Neural cell (in vitro differentiated cells): ENCODE results near the gene LIMS1. TPM values are rescaled to one million over a fixed set of nuclear protein-coding genes. Genes with fewer than 3 reads are reported as not detected.

Experiments used
- H2AFZ ChIP-seq: fragments of 200-600, 300-800 bp; sonication (generic), shearing (Covaris generic); 2 replicates; pipeline ENCODE4 v1.6.0; 2014; ENCODE audit warnings: low read depth, mild to moderate bottlenecking, antibody characterized with exemption, low read length, moderate library complexity
- H3F3A ChIP-seq: fragments of 200-600 bp; shearing (Covaris generic); 2 replicates; pipeline ENCODE4 v1.6.1; 2016; ENCODE audit warnings: mild to moderate bottlenecking, moderate library complexity, mixed read lengths, antibody characterized with exemption, low read length; ENCODE audit not compliant: insufficient read depth, poor library complexity, severe bottlenecking
- H3K27ac ChIP-seq: fragments of 200-600, 300-800 bp; sonication (generic), shearing (Covaris generic); 2 replicates; pipeline ENCODE4 v1.5.1; 2014; ENCODE audit warnings: mild to moderate bottlenecking, low read length, moderate library complexity
- H3K27me3 ChIP-seq: fragments of 300-800, 200-600 bp; sonication (generic), shearing (Covaris generic); 2 replicates; pipeline ENCODE4 v1.6.0; 2014; ENCODE audit warnings: mild to moderate bottlenecking, low read depth, low read length, moderate library complexity; ENCODE audit not compliant: insufficient read depth
- H3K36me3 ChIP-seq: fragments of 300-800, 200-600 bp; sonication (generic), shearing (Covaris generic); 2 replicates; pipeline ENCODE4 v1.5.1; 2014; ENCODE audit warnings: mild to moderate bottlenecking, antibody characterized with exemption, low read length, moderate library complexity; ENCODE audit not compliant: insufficient read depth
- H3K4me2 ChIP-seq: fragments of 300-800, 200-600 bp; sonication (generic), shearing (Covaris generic); 2 replicates; pipeline ENCODE4 v1.6.0; 2014; ENCODE audit warnings: mild to moderate bottlenecking, low read length
- H3K4me3 ChIP-seq: fragments of 300-800, 200-600 bp; sonication (generic), shearing (Covaris generic); 2 replicates; pipeline ENCODE4 v1.5.1; 2014; ENCODE audit warnings: mild to moderate bottlenecking, low read length, moderate library complexity
- H3K79me2 ChIP-seq: fragments of 200-600 bp; shearing (Covaris generic); replicated peaks from 2 replicates; pipeline ENCODE4 v1.6.0; 2014; ENCODE audit warnings: mild to moderate bottlenecking, low read length, moderate library complexity; ENCODE audit not compliant: insufficient read depth
- H3K9ac ChIP-seq: fragments of 300-800, 200-600 bp; sonication (generic), shearing (Covaris generic); 2 replicates; pipeline ENCODE4 v1.6.1; 2016; ENCODE audit warnings: mild to moderate bottlenecking, low read length, mixed read lengths
- H3K9me2 ChIP-seq: fragments of 200-600 bp; shearing (Covaris generic); 2 replicates; pipeline ENCODE4 v1.6.1; 2016; ENCODE audit warnings: mild to moderate bottlenecking, low read length, mixed read lengths; ENCODE audit not compliant: insufficient read depth
- H3K9me3 ChIP-seq: fragments of 200-600, 300-800 bp; sonication (generic), shearing (Covaris generic); 2 replicates; pipeline ENCODE4 v1.6.1; 2016; ENCODE audit warnings: mild to moderate bottlenecking, mixed run types, low read length, moderate library complexity, mixed read lengths
- H4K20me1 ChIP-seq: fragments of 200-600 bp; shearing (Covaris generic); 2 replicates; pipeline ENCODE4 v1.6.1; 2016; ENCODE audit warnings: mild to moderate bottlenecking, mixed run types; ENCODE audit not compliant: insufficient read depth
- CTCF ChIP-seq: fragments of 450-650 bp; IDR thresholded peaks from 2 replicates; pipeline ENCODE4 v1.5.1; 2014; ENCODE audit warnings: antibody characterized with exemption, mild to moderate bottlenecking, moderate library complexity; ENCODE audit not compliant: poor library complexity, severe bottlenecking
- EP300 ChIP-seq: fragments of 450-650 bp; conservative IDR thresholded peaks from 2 replicates; pipeline ENCODE4 v1.6.1; 2014; ENCODE audit warnings: antibody characterized with exemption, mild to moderate bottlenecking, moderate library complexity; ENCODE audit not compliant: poor library complexity, severe bottlenecking
- EZH2 ChIP-seq: fragments of 200-600, 300-800 bp; shearing (Covaris generic), sonication (generic); IDR thresholded peaks from 2 replicates; pipeline ENCODE4 v1.6.1; 2014; ENCODE audit warnings: antibody characterized with exemption, low read length, borderline replicate concordance, mild to moderate bottlenecking; ENCODE audit not compliant: insufficient read depth, poor library complexity, severe bottlenecking
- MXI1 ChIP-seq: fragments of 450-650 bp; conservative IDR thresholded peaks from 2 replicates; pipeline ENCODE4 v1.6.1; 2014; ENCODE audit warnings: antibody characterized with exemption, mild to moderate bottlenecking; ENCODE audit not compliant: poor library complexity, severe bottlenecking
- POLR2AphosphoS5 ChIP-seq: IDR thresholded peaks from 2 replicates; pipeline ENCODE4 v1.6.1; 2012
- RAD21 ChIP-seq: fragments of 450-650 bp; conservative IDR thresholded peaks from 2 replicates; pipeline ENCODE4 v1.6.1; 2014; ENCODE audit warnings: antibody characterized with exemption, mild to moderate bottlenecking, moderate library complexity
- REST ChIP-seq: IDR thresholded peaks from 2 replicates; pipeline ENCODE4 v1.6.1; 2012; ENCODE audit warnings: borderline replicate concordance
- TAF1 ChIP-seq: IDR thresholded peaks from 2 replicates; pipeline ENCODE4 v1.6.1; 2012; ENCODE audit warnings: low read depth
- polyA plus RNA-seq: library from polyadenylated mRNA; depleted of rRNA; stranded (reverse); fragments of >200 nt; gene quantifications from 2 replicates; pipeline ENCODE4 v1.2.3, GENCODE V29; 2014

The LIMS1 gene
- polyA plus RNA-seq, 1 donor from 2014 or later = 12.3 TPM

GRCh38 chr2:108634011-108634410 lies 99.7 kb downstream of the LIMS1 start:
- Histone ChIP-seq H3K9me3 (no peaks in the 10 kb centered on the region), H3K4me3 (no peak overlapping the region), H3K27ac (no peak overlapping the region), H3K79me2 (no peaks in the 10 kb centered on the region), H3F3A (no peaks in the 10 kb centered on the region), H4K20me1 (no peaks in the 10 kb centered on the region), H3K27me3 (no peaks in the 10 kb centered on the region), H3K36me3 (no peaks in the 10 kb centered on the region), H3K9me2 (no peaks in the 10 kb centered on the region), H2AFZ (no peak overlapping the region), H3K9ac (no peak overlapping the region), H3K4me2 (no peak overlapping the region)
- no peak for TF ChIP-seq REST
- TF ChIP-seq EP300 = no peak
- TF ChIP-seq MXI1 = no peak
- no peak for TF ChIP-seq TAF1
- no peak for TF ChIP-seq EZH2
- TF ChIP-seq RAD21 = no peak
- no peak for TF ChIP-seq POLR2AphosphoS5

- H3K9me2 ChIP-seq = no peaks in the 10 kb centered on the region
- no peak overlapping the region for H2AFZ ChIP-seq
- TF ChIP-seq EZH2 (no peak), POLR2AphosphoS5 (no peak), RAD21 (no peak), TAF1 (no peak), CTCF (no peak), REST (no peak)
- no peaks in the 10 kb centered on the region for H3K36me3 ChIP-seq
- H3F3A ChIP-seq = no peaks in the 10 kb centered on the region
- H3K4me2 ChIP-seq = no peak overlapping the region
- no peaks in the 10 kb centered on the region for H3K27me3 ChIP-seq
- H3K4me3 ChIP-seq = no peak overlapping the region
- no peak overlapping the region for H3K9ac ChIP-seq
- H3K79me2 ChIP-seq = no peaks in the 10 kb centered on the region
- no peaks in the 10 kb centered on the region for H4K20me1 ChIP-seq
- H3K9me3 ChIP-seq = no peaks in the 10 kb centered on the region
- H3K27ac ChIP-seq = no peak overlapping the region
These were observed 100.4 kb downstream of the LIMS1 start for GRCh38 chr2:108634576-108635160.
